Measurements from ENCODE around the gene CHST5. TPM values are rescaled to one million over a fixed set of nuclear protein-coding genes. Genes with fewer than 3 reads are reported as not detected.

CHST5 gene
- polyA plus RNA-seq, 1 of the 3 experiments (the other 2 are of a cell fraction) = 0.49 TPM

GRCh38 chr16:75529056-75529905 lies 6.6 kb downstream of the CHST5 start (continued):
- TF ChIP-seq REST (IDR thresholded peaks at IDR 0.05; ENCODE audit: low read depth, low read length) = no peak
- TF ChIP-seq CHD2 (IDR thresholded peaks at IDR 0.05; ENCODE audit: low read length, partially characterized antibody) = no peak
- TF ChIP-seq FOXJ3 (CRISPR knock-in tag; IDR thresholded peaks at IDR 0.05) = no peak
- TF ChIP-seq RXRA (IDR thresholded peaks at IDR 0.05; ENCODE audit: borderline replicate concordance, low read depth) = no peak

DNA sequence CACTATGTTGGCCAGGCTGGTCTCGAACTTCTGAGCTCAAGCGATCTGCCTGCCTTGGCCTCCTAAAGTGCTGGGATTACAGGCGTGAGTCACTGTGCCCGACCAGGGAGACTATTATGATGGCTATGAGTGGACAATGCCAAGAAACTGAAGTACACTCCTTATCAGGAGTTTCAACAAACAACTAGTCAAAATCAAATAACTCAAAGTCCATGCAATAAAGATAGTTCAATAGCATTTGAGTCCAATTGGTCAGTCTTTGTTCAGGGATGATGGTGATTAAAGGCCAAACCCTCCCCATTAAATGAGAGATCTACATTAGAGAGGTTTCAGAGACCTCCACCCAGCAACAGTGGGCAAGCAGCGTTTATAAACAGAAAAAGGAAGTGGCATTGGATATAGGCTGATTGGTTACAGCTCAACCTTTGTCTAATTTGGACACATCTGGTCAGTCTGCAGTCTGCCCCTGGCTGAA lies 8.0 kb downstream of the CHST5 start:
- Histone ChIP-seq H3F3A (replicated peaks; ENCODE audit: insufficient read depth) (no peaks in the 10 kb centered on the region), H3K9me3 (no peaks in the 10 kb centered on the region), H4K20me1 (ENCODE audit: insufficient read depth) (no peaks in the 10 kb centered on the region), H3K27me3 (ENCODE audit: insufficient read depth) (no peaks in the 10 kb centered on the region), H3K36me3 (replicated peaks in 1 of 2; ENCODE audit: control insufficient read depth in 1 of 2, insufficient read depth in 2 of 2, low read length in 1 of 2) (no peaks in the 10 kb centered on the region), H3K4me1 (ENCODE audit: control insufficient read depth in 1 of 2, insufficient read depth in 2 of 2, low read depth in 1 of 2, low read length in 1 of 2) (no peaks in the 10 kb centered on the region), H3K4me2 (no peak overlapping the region), H3K4me3 (ENCODE audit: low read depth in 2 of 2, low read length in 1 of 2) (no peak overlapping the region), H2AFZ (ENCODE audit: low read depth) (no peak overlapping the region), H3K9ac (no peak overlapping the region), H3K27ac (ENCODE audit: low read depth in 2 of 2, low read length in 1 of 2) (no peak overlapping the region), H3K79me2 (ENCODE audit: insufficient read depth) (no peaks in the 10 kb centered on the region), H3K9me2 (no peaks in the 10 kb centered on the region)
- ChIA-PET CTCF (interaction anchor here (1.3 kb wide), 1 partner anchor 10 kb away, joined by 5 read pairs; no protein-coding TSS in a partner anchor), POLR2A (interaction anchor here (0.6 kb wide), 1 partner anchor 32 kb away, joined by 4 read pairs; no protein-coding TSS in a partner anchor)
- TF ChIP-seq ZBTB33 (IDR thresholded peaks at IDR 0.05; ENCODE audit: borderline replicate concordance, low read depth) (no peak), TAF1 (IDR thresholded peaks at IDR 0.05; ENCODE audit: borderline replicate concordance, low read depth, low read length) (no peak)
- 86% methylated on average over 5 of the region's 5 CpGs for WGBS (ENCODE audit: low lambda C conversion rate)
- no peak for DNase-seq

Data from SK-N-SH (cell line).